ENCODE data around the gene GGN. TPM values are rescaled to one million over a fixed set of nuclear protein-coding genes. Genes with fewer than 3 reads are reported as not detected.

The GGN gene
- total and polyA plus RNA-seq, 2 of the 13 experiments (the other 11 are each of a cell fraction or from before 2014, with no cell fraction given), result not detected

DNA sequence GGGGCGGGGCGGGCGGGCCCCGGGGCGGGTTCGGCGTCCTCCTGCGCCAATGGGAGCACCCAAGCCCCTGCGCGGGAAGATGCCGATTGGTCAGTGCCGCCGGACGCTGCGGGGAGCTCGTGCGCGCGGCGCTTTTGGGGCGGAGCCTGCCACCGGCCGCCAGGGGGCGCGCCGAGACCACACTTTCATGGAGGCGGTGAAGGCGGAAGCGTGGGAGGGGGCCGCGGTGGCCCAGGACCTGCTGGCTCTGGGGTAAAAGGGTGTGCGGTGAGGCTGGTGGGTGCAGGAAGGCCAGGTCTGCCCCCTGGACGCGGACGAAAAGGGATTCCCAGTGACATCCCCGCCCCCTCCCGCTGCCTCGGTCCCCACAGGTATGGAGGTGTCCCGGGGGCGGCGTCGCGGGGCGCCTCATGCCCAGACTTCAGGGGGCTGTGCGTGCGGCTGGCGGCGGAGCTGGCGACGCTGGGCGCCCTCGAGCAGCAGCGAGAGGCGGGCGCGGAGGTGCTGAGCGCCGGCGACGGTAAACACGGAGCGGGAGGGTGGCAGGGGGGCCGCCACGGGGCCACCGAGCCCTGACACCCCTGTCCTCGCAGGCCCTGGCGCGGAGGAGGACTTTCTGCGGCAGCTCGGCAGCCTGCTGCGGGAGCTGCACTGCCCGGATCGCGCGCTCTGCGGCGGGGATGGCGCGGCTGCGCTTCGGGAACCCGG, 15.3 kb upstream of the GGN start, which contains the start of gene FAM98C (continued):
- TF ChIP-seq, protein P1, sequence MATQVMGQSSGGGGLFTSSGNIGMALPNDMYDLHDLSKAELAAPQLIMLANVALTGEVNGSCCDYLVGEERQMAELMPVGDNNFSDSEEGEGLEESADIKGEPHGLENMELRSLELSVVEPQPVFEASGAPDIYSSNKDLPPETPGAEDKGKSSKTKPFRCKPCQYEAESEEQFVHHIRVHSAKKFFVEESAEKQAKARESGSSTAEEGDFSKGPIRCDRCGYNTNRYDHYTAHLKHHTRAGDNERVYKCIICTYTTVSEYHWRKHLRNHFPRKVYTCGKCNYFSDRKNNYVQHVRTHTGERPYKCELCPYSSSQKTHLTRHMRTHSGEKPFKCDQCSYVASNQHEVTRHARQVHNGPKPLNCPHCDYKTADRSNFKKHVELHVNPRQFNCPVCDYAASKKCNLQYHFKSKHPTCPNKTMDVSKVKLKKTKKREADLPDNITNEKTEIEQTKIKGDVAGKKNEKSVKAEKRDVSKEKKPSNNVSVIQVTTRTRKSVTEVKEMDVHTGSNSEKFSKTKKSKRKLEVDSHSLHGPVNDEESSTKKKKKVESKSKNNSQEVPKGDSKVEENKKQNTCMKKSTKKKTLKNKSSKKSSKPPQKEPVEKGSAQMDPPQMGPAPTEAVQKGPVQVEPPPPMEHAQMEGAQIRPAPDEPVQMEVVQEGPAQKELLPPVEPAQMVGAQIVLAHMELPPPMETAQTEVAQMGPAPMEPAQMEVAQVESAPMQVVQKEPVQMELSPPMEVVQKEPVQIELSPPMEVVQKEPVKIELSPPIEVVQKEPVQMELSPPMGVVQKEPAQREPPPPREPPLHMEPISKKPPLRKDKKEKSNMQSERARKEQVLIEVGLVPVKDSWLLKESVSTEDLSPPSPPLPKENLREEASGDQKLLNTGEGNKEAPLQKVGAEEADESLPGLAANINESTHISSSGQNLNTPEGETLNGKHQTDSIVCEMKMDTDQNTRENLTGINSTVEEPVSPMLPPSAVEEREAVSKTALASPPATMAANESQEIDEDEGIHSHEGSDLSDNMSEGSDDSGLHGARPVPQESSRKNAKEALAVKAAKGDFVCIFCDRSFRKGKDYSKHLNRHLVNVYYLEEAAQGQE (IDR thresholded peaks at IDR 0.05; ENCODE audit: borderline replicate concordance in 1 of 2, low read depth in 1 of 2, low read length in 2 of 2), result no peak
- TF ChIP-seq, protein P2, sequence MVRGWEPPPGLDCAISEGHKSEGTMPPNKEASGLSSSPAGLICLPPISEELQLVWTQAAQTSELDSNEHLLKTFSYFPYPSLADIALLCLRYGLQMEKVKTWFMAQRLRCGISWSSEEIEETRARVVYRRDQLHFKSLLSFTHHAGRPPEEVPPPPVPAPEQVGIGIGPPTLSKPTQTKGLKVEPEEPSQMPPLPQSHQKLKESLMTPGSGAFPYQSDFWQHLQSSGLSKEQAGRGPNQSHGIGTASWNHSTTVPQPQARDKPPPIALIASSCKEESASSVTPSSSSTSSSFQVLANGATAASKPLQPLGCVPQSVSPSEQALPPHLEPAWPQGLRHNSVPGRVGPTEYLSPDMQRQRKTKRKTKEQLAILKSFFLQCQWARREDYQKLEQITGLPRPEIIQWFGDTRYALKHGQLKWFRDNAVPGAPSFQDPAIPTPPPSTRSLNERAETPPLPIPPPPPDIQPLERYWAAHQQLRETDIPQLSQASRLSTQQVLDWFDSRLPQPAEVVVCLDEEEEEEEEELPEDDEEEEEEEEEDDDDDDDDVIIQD (CRISPR knock-in tag; IDR thresholded peaks at IDR 0.05; ENCODE audit: low read depth), result peak; percentile 27; the same call in 1 of the 2 replicates
- TF ChIP-seq FOSL2 (CRISPR knock-in tag; IDR thresholded peaks at IDR 0.05) (peak; percentile 33; the same call in 1 of the 2 replicates), KAT8 (CRISPR knock-in tag; IDR thresholded peaks at IDR 0.05) (peak; percentile 79), DMAP1 (CRISPR knock-in tag; IDR thresholded peaks at IDR 0.05) (peak; percentile 74; the same call in 1 of the 2 replicates), ZSCAN22 (CRISPR knock-in tag; IDR thresholded peaks at IDR 0.05) (no peak; the same call in 1 of the 2 replicates), MIER2 (CRISPR knock-in tag; IDR thresholded peaks at IDR 0.05) (0 out of 2 replicates have a peak, but pooled peaks have one; percentile 49), MATR3 (CRISPR knock-in tag; IDR thresholded peaks at IDR 0.05) (no peak), ZNF792 (CRISPR knock-in tag; IDR thresholded peaks at IDR 0.05) (0 out of 2 replicates have a peak, but pooled peaks have one; percentile 62), ONECUT2 (CRISPR knock-in tag; IDR thresholded peaks at IDR 0.05) (no peak), FOXM1 (CRISPR knock-in tag; IDR thresholded peaks at IDR 0.05) (no peak), JARID2 (CRISPR knock-in tag; IDR thresholded peaks at IDR 0.05; ENCODE audit: insufficient replicate concordance) (peak; percentile 46), ZSCAN9 (CRISPR knock-in tag; IDR thresholded peaks at IDR 0.05; ENCODE audit: borderline replicate concordance) (peak; percentile 32; the same call in 1 of the 2 replicates), NRL (CRISPR knock-in tag; IDR thresholded peaks at IDR 0.05; ENCODE audit: borderline replicate concordance) (peak; percentile 68; the same call in 1 of the 2 replicates), ZNF331 (CRISPR knock-in tag; IDR thresholded peaks at IDR 0.05) (peak; percentile 45; the same call in 1 of the 2 replicates), HNRNPLL (IDR thresholded peaks at IDR 0.05; ENCODE audit: low read depth, low read length, poor library complexity, severe bottlenecking) (peak; percentile 80), SMAD3 (CRISPR knock-in tag; IDR thresholded peaks at IDR 0.05) (peak; percentile 29; the same call in 1 of the 2 replicates)
- TF ChIP-seq, protein P3, sequence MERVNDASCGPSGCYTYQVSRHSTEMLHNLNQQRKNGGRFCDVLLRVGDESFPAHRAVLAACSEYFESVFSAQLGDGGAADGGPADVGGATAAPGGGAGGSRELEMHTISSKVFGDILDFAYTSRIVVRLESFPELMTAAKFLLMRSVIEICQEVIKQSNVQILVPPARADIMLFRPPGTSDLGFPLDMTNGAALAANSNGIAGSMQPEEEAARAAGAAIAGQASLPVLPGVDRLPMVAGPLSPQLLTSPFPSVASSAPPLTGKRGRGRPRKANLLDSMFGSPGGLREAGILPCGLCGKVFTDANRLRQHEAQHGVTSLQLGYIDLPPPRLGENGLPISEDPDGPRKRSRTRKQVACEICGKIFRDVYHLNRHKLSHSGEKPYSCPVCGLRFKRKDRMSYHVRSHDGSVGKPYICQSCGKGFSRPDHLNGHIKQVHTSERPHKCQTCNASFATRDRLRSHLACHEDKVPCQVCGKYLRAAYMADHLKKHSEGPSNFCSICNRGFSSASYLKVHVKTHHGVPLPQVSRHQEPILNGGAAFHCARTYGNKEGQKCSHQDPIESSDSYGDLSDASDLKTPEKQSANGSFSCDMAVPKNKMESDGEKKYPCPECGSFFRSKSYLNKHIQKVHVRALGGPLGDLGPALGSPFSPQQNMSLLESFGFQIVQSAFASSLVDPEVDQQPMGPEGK (CRISPR knock-in tag; IDR thresholded peaks at IDR 0.05), result peak; percentile 83
- TF ChIP-seq, protein P4, sequence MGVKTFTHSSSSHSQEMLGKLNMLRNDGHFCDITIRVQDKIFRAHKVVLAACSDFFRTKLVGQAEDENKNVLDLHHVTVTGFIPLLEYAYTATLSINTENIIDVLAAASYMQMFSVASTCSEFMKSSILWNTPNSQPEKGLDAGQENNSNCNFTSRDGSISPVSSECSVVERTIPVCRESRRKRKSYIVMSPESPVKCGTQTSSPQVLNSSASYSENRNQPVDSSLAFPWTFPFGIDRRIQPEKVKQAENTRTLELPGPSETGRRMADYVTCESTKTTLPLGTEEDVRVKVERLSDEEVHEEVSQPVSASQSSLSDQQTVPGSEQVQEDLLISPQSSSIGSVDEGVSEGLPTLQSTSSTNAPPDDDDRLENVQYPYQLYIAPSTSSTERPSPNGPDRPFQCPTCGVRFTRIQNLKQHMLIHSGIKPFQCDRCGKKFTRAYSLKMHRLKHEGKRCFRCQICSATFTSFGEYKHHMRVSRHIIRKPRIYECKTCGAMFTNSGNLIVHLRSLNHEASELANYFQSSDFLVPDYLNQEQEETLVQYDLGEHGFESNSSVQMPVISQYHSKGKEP (CRISPR knock-in tag; IDR thresholded peaks at IDR 0.05), result peak; percentile 44; the same call in 1 of the 2 replicates
